Mammary epithelial cell (primary cell): ENCODE data around the gene HTT-AS.

ENCODE experiments used
- CTCF ChIP-seq, 2 donors: IDR thresholded peaks in 1 of 2; conservative IDR thresholded peaks in 1 of 2; 2 replicates each; pipeline ENCODE4 v1.5.1; 2011 to 2012; ENCODE audit warnings: inconsistent platforms in 2 of 2, low read length in 2 of 2, mild to moderate bottlenecking in 2 of 2, control low read depth in 1 of 2, low read depth in 1 of 2; ENCODE audit not compliant: insufficient read depth in 1 of 2; ENCODE audit errors: extremely low read depth in 1 of 2
- EZH2 ChIP-seq: IDR thresholded peaks from 2 replicates; pipeline ENCODE4 v1.6.1; 2012; ENCODE audit warnings: low read length, inconsistent platforms, borderline replicate concordance

GRCh38 chr4:3083732-3084131, 9.4 kb upstream of the HTT-AS start:
- TF ChIP-seq CTCF (conservative IDR thresholded peaks at IDR 0.05 in 1 of 2, IDR thresholded peaks at IDR 0.05 in 1 of 2; ENCODE audit: extremely low read depth in 1 of 2, insufficient read depth in 1 of 2, low read depth in 1 of 2, low read length in 2 of 2) (no peak), EZH2 (no peak)
